Sigmoid colon (tissue), 7 donors: ENCODE measurements around the gene DPF3. TPM values are rescaled to one million over a fixed set of nuclear protein-coding genes. Genes with fewer than 3 reads are reported as not detected.

Source experiments
- DNase-seq: peaks from one replicate; pipeline ENCODE4 v3.0.0-alpha.2; 2019
- H3K27ac ChIP-seq, 4 donors: fragments of 200-600 bp; sonication (generic); one replicate each; pipeline ENCODE4 v1.5.1; 2016 to 2019; ENCODE audit warnings: mild to moderate bottlenecking in 1 of 4
- H3K27me3 ChIP-seq, 3 donors: fragments of 200-600 bp; sonication (generic); one replicate each; pipeline ENCODE4 v1.5.1; 2019; ENCODE audit warnings: mild to moderate bottlenecking in 1 of 3
- H3K36me3 ChIP-seq, 4 donors: fragments of 200-600 bp; sonication (generic); one replicate each; pipeline ENCODE4 v1.5.1; 2016 to 2019
- H3K4me1 ChIP-seq, 4 donors: fragments of 200-600 bp; sonication (generic); one replicate each; pipeline ENCODE4 v1.5.1; 2017 to 2019
- H3K4me3 ChIP-seq, 4 donors: fragments of 200-600 bp; sonication (generic); one replicate each; pipeline ENCODE4 v1.5.1; 2017 to 2019; ENCODE audit warnings: mild to moderate bottlenecking in 2 of 4, moderate library complexity in 1 of 4
- H3K9me3 ChIP-seq, 4 donors: fragments of 200-600 bp in 3 of 4; sonication (generic) in 3 of 4; one replicate each; pipeline versions ENCODE4 v1.5.1 to v1.6.1; 2013 to 2019
- CTCF ChIP-seq, 4 experiments: fragments of 450-650 bp in 3 of 4; fragments of 200-600 bp in 1 of 4; IDR thresholded peaks; one replicate each; pipeline ENCODE4 v1.5.1; 2016 to 2019; ENCODE audit warnings: antibody characterized with exemption in 4 of 4, mild to moderate bottlenecking in 3 of 4, moderate library complexity in 2 of 4
- EP300 ChIP-seq, 4 donors: sonication (generic); formaldehyde crosslinking; IDR thresholded peaks; one replicate each; pipeline ENCODE4 v1.6.1; 2017; ENCODE audit warnings: antibody characterized with exemption in 4 of 4
- POLR2A ChIP-seq, 2 donors: fragments of 450-650 bp; IDR thresholded peaks; one replicate each; pipeline ENCODE4 v1.6.1; 2016; ENCODE audit warnings: antibody characterized with exemption in 2 of 2, mild to moderate bottlenecking in 2 of 2, moderate library complexity in 2 of 2
- POLR2AphosphoS5 ChIP-seq, 4 donors: sonication (generic); formaldehyde crosslinking; IDR thresholded peaks; one replicate each; pipeline ENCODE4 v1.6.1; 2017; ENCODE audit warnings: antibody characterized with exemption in 4 of 4
- WGBS, 2 donors: extraction: QIAGEN DNeasy Blood & Tissue Kit; methylation state at CpG; one replicate each; pipeline ENCODE4 v1.1.7; 2013; 5-methylcytosine and 5-hydroxymethylcytosine counted together
- intact Hi-C: fragments of 100-400 bp; cut with DNase I; formaldehyde crosslinking; loops from one replicate; pipeline ENCODE4 v1.15.1; 2023
- polyA plus RNA-seq, 3 donors: library from polyadenylated mRNA; stranded (reverse); fragments of 200-250 nt; gene quantifications; one replicate each; pipeline ENCODE4 v1.2.3, GENCODE V29; 2013
- total RNA-seq, 4 donors: library from RNA; depleted of rRNA; stranded (reverse); fragments of >200 nt; gene quantifications; one replicate each; pipeline ENCODE4 v1.1.0, GENCODE V29; 2016
- donor health status: healthy with polysubstance abuse.
- donor health status: Bipolar disorder and iron deficiency.
- donor health status: healthy.

DPF3 gene
- total and polyA plus RNA-seq, 7 donors, result 0.28 to 4.5 (median 2.3) TPM

- TF ChIP-seq POLR2AphosphoS5 (IDR thresholded peaks at IDR 0.05) (no peak), CTCF (IDR thresholded peaks at IDR 0.05) (no peak), POLR2A (IDR thresholded peaks at IDR 0.05) (no peak)
- H3K27ac ChIP-seq, result no peak overlapping the region
- H3K9me3 ChIP-seq, result no peaks in the 10 kb centered on the region
- no peaks in the 10 kb centered on the region for H3K36me3 ChIP-seq
- intact Hi-C loops, result no loop called here
- no peak for DNase-seq
- H3K4me3 ChIP-seq, result no peak overlapping the region
- H3K27me3 ChIP-seq, result no peaks in the 10 kb centered on the region
- no peaks in the 10 kb centered on the region for H3K4me1 ChIP-seq
- 79 to 87% methylated on average over 6 of the region's 6 CpGs for WGBS, 2 donors
Observed at GRCh38 chr14:72774894-72775620, 118.8 kb downstream of the DPF3 start.

GRCh38 chr14:72774141-72774540 is 119.8 kb downstream of the DPF3 start:
- WGBS, 2 donors, result 88 to 95% methylated on average over 4 of the region's 4 CpGs
- TF ChIP-seq EP300 (IDR thresholded peaks at IDR 0.05) (no peak), CTCF (IDR thresholded peaks at IDR 0.05) (no peak), POLR2A (IDR thresholded peaks at IDR 0.05) (no peak)
- H3K9me3 ChIP-seq, result no peaks in the 10 kb centered on the region
- intact Hi-C loops, result no loop called here
- no peaks in the 10 kb centered on the region for H3K27me3 ChIP-seq
- no peak for DNase-seq
- H3K4me1 ChIP-seq, result no peaks in the 10 kb centered on the region
- no peaks in the 10 kb centered on the region for H3K36me3 ChIP-seq
- no peak overlapping the region for H3K4me3 ChIP-seq
- no peak overlapping the region for H3K27ac ChIP-seq

GRCh38 chr14:72771561-72771960 is 122.3 kb downstream of the DPF3 start:
- WGBS, 2 donors, result 24 to 76% methylated on average over 11 of the region's 11 CpGs

GRCh38 chr14:72766296-72766695 is 127.6 kb downstream of the DPF3 start:
- H3K4me3 ChIP-seq, result no peak overlapping the region
- TF ChIP-seq POLR2A (IDR thresholded peaks at IDR 0.05) (no peak), CTCF (IDR thresholded peaks at IDR 0.05) (no peak), EP300 (IDR thresholded peaks at IDR 0.05) (no peak), POLR2AphosphoS5 (IDR thresholded peaks at IDR 0.05) (no peak)
- WGBS, 2 donors, result 97 to 98% methylated on average over 3 of the region's 3 CpGs
- peaks cover 0 to 6% (median 3%) of the 10 kb centered on the region in 4 donors for H3K9me3 ChIP-seq
- no peak overlapping the region for H3K27ac ChIP-seq
- H3K4me1 ChIP-seq, result no peaks in the 10 kb centered on the region
- intact Hi-C loops, result no loop called here
- H3K27me3 ChIP-seq, result no peaks in the 10 kb centered on the region
- H3K36me3 ChIP-seq, result no peaks in the 10 kb centered on the region
- DNase-seq, result no peak

More at GRCh38 chr14:72771561-72771960, 122.3 kb downstream of the DPF3 start:
- no peaks in the 10 kb centered on the region for H3K4me1 ChIP-seq
- H3K27ac ChIP-seq, result no peak overlapping the region
- H3K27me3 ChIP-seq, result no peaks in the 10 kb centered on the region
- H3K4me3 ChIP-seq, result no peak overlapping the region
- H3K36me3 ChIP-seq, result no peaks in the 10 kb centered on the region
- H3K9me3 ChIP-seq, result peaks cover 0 to 6% (median 1%) of the 10 kb centered on the region in 4 donors
- no peak for TF ChIP-seq CTCF (IDR thresholded peaks at IDR 0.05)
- TF ChIP-seq POLR2A (IDR thresholded peaks at IDR 0.05), result no peak
- no peak for TF ChIP-seq EP300 (IDR thresholded peaks at IDR 0.05)
- TF ChIP-seq POLR2AphosphoS5 (IDR thresholded peaks at IDR 0.05), result no peak
- intact Hi-C loops, result no loop called here
- no peak for DNase-seq

- WGBS, 2 donors, result 95 to 100% methylated on average over 1 of the region's 1 CpG
- H3K4me3 ChIP-seq, result no peak overlapping the region
- no peaks in the 10 kb centered on the region for H3K27me3 ChIP-seq
- intact Hi-C loops, result no loop called here
- no peak for TF ChIP-seq CTCF (IDR thresholded peaks at IDR 0.05)
- no peak for TF ChIP-seq POLR2AphosphoS5 (IDR thresholded peaks at IDR 0.05)
- TF ChIP-seq EP300 (IDR thresholded peaks at IDR 0.05), result no peak
- TF ChIP-seq POLR2A (IDR thresholded peaks at IDR 0.05), result no peak
- no peaks in the 10 kb centered on the region for H3K4me1 ChIP-seq
- peaks cover 0 to 18% (median 10%) of the 10 kb centered on the region in 4 donors for H3K9me3 ChIP-seq
- no peaks in the 10 kb centered on the region for H3K36me3 ChIP-seq
- DNase-seq, result no peak
- no peak overlapping the region for H3K27ac ChIP-seq
Observed at GRCh38 chr14:72763892-72764291, 130.0 kb downstream of the DPF3 start.
